ENCODE measurements around the gene UBE3D.
"Not testable (repeated sequence)": the region's sequence is repeated elsewhere in the genome, so short reads cannot be mapped to it uniquely, and the experiment has no call there.

The UBE3D gene

GRCh38 chr6:82970839-82971238, 94.8 kb downstream of the UBE3D start:
- no peak for DNase-seq

DNA sequence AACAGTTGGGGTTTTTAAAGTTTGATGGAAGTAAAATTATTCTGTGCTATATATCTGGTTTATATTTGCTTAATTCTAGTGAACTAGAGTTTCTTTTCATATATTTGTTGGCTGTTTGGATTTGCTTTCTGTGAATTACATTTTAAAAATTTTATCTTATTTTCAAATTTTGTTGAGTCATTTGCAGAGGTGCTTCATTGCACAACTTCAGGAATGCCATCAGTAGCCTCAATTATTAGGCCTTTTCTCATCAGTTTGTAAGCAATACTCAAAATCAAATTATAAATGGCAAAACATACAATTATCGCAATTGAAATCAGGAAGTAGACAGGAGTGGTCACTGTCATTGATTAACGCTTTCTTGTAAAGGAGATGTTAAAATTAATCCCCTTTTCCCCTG, 96.9 kb downstream of the UBE3D start:
- no peak for DNase-seq

GRCh38 chr6:82963191-82963925, 102.3 kb downstream of the UBE3D start:
- no peak for DNase-seq

- DNase-seq = no peak
Observed at GRCh38 chr6:82959385-82959941, 106.2 kb downstream of the UBE3D start.

DNA sequence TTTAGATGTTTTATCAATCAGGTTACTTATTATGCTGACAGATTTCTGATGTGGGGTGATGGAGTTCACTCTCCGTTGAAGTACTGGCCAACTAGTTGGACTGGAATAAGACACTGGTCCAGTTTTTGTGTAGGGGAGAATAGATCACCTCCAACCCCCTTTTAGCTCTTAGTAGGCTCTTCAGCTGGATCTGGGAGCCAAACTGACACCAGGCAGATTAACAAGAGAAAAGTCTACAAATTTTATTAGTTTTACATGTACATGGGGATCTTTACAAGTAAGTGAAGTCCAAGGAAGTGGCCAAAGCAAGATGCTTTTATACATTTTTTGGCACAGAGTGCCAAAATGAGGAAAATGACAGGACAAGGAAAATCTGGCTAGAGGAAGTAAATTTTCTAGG, 107.1 kb downstream of the UBE3D start:
- no peak for DNase-seq

- no peak for DNase-seq
Observed at GRCh38 chr6:82957868-82958245, 107.8 kb downstream of the UBE3D start.

GRCh38 chr6:82957171-82957867, 108.3 kb downstream of the UBE3D start:
- no peak for DNase-seq

DNA sequence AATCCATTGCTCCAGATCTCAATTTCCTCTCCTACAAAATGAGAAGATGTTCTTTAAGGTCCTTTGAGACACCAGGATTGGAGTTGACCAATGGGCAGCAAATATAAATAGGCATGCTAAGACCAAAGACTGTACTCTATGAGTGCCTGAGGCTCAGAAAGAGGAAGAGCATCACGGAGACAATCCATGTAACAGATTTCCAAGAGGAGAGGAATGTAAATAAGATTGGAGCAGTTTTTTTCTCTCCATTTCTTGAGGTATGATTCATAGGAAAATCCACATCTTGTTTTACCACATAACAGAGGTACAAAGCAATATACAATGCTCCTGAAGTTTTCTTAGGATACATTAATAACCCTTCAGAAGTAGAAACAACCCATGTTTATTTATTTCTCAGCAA, 109.8 kb downstream of the UBE3D start:
- no peak for DNase-seq

DNA sequence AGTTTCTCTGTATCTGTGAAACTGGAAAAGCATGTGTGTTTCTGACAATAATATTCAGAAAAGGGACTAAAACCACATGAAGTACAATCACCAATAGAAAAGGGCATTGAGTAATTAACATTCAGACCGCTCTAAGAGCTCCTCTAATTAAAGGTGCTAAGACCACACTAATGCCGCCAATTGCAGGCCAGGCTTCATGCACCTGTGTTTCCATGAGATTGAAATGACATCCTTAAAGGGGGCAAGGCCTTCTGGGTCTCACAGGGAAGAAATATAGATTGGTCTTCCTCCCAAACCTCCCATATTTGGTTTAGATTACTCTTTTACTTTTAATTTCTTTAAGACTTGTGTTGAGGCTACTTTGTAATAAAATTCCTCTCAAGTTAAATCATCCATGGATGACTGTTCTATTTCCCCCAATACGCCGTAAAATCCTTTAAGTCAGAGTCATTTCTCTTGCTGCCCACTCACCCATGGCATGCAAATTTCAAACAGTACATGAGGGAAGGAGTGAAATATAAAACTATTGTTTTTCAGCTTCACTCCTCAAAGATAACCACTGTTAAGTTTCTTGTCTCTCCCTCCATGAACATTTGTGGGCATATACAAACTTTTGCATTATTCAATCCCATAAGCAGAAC, 110.6 kb downstream of the UBE3D start:
- no peak for DNase-seq

- DNase-seq = no peak
Observed at GRCh38 chr6:82954356-82954755, 111.3 kb downstream of the UBE3D start.

- DNase-seq = no peak
Observed at GRCh38 chr6:82953871-82954270, 111.8 kb downstream of the UBE3D start.

- DNase-seq = no peak
Observed at GRCh38 chr6:82951935-82952334, 113.7 kb downstream of the UBE3D start.

DNA sequence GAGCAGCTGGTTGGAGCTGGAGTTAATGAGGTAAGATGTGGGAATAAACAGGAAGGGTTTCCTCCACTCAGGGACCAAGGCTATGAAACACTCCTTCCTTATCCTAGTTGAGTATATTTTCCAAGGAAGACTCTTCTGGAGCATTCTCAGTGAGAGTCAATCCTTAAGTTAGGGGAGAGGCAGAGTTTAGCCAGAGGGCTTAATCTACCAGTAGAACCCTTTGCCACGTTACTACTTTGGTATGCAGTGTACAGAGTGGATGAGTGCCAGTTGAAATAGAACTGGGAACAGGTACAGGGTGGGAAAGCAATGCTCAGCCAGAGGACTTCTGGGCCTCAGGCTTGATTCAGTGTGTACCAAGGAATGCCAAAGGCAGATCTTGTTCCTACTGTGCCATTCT, 114.3 kb downstream of the UBE3D start:
- no peak for DNase-seq

DNA sequence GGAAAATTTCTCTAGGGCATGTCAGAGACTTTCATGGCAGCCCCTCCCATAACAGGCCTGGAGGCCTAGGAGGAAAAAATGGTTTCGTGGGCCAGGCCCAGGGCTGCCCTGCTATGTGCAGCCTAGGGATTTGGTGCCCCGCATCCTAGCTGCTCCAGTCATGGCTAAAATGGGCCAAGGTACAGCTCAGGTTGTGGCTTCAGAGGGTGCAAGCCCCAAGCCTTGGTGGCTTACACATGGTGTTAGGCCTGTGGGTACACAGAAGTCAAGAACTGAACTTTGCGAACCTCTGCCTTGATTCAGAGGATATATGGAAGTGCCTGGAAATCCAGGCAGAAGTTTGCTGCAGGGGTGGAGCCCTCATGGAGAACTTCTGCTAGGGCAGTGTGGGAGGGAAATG, 134.7 kb downstream of the UBE3D start:
- not testable (repeated sequence) for DNase-seq

DNA sequence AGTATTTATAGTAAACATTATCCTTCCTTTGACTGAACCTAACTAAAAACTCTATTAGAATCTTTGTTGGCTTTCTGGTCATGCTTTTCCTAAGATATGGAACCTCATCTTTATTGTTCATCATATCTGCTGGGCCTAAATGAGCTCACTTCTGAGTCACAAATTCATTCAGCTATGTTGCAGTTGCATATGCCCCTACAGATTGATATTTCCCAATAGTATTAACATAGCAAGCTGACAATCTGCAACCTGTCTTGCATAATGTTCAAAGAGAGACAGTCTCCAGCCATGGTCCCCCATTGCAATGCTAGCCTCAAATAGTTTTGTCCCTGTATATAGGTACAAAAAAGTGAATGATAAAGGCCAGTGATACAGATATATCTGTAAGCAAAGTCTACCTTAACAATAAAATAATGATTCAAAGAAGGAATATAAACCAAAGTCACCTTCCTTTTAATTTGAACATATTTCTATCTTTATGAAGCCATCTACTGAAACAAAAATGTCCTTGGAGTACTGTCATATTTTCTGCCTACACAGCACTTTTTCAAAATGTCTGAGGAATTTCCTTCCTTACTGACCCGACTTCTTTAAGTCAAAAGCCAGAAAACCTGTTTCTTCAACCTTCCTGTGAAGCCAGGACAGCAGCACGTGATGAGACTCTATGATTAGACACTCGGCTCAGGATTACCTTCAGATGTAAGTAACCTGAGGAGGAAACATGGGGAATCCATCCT, 140.7 kb downstream of the UBE3D start:
- DNase-seq = no peak

DNA sequence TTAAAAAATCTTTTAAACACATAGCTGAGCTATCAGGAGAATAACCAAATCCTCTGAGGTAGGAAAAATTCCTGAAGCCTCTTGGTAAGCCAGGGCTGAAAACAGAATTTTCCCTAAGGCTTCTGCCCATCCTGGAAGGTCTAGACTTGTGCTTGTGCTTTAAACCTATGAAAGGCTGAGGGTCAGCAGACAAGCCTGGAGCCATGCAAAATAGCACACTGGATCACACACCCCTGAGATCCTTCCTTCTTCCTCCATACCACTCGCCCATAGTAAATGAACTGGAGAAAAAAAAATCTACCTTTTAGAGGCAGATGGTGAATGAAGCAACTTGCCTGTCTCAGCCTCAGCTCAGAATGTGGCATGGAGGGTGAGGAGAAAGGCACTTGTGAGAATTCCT, 144.4 kb downstream of the UBE3D start:
- DNase-seq = no peak

DNA sequence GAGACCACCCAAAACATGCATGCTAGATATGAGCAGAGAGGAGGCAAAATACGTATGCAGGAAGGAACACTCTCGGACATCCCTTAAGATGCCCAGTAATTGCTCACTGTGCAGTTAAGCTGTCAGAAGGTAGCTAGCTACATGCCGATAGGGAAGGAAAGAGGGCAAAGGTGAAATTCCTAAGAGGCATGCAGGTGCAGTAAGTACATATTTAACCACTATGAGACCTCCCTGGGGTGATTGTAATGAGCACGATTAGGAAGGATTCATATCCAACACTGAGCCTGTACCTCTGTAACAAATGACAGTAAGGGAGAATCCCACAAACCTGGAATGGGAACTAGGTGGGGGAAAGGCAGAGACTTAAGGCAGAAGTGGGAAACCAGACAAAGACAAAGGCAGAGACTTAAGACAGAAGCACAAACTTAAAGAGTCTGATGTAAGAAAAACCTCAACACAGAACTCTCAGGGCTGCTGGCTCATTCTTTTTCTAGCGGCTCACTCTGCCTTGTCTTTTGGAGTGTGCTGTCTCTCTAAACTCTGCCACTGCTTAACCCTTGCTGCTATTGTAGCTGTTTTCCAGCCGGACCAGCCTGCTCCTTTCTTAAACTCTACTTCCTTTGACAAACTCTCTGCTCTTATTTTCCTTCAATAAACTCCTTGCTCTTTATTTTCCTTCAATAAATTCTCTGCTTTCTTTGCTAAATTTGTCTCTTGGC, 148.1 kb downstream of the UBE3D start:
- no peak for DNase-seq

DNA sequence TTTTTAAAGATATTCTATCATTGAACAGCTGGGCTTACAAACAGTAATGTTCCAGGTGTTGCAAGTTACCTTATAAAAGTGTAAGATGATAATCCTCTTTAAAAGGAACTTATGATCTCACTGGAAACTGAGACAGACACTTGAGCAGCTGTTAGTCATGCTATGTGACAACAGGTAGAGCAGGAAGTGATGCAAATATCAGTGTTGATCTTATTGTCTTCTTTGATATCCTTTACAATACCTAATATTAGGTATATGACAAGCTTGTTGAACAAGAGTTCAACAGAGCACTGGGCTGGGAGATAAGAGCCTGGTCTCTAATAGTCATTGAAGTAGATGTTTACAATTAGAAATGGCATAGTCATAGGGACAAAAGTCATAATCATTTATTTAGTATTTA, 150.0 kb downstream of the UBE3D start:
- DNase-seq = no peak

GRCh38 chr6:82914511-82914910, 151.1 kb downstream of the UBE3D start:
- DNase-seq = no peak

- no peak for DNase-seq
Observed at GRCh38 chr6:82910820-82911219, 154.8 kb downstream of the UBE3D start.

DNA sequence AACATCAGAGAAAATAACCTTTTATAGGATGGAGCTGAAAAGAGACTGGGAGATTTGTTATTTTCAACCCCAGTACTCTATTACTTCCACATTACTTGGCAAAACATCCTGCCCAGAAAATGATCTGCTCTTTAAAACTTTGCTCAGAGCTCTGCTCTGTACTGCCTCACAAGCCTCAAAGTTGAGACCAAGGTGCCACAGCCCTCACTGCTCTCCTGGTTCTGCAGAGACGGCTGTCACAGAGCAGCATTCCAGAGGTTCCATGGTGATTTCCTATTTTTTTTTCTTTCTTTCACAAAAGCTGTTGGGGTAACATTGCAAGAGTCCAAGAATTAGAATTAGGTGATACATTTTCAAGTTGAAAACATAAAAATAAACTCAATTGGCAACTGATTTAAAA, 155.2 kb downstream of the UBE3D start:
- no peak for DNase-seq

DNA sequence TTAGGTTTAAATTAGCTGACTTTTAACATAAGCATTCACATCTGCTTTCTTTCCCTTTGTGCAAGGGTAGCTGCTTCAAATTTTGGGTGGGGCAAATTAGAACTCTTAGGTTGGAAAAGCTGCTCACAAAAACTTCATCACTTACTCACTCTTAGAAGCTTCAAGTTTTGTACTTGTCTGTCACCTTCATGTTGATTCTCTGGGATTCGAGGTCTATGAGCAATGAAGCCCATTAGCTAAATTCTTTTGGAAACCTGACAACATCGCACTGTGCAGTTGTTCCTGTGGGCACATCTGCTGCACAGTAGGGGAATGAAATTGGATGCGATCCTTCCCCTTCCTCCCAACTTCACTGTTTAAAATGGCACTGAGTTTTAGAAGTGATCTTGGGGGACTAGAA, 156.1 kb downstream of the UBE3D start:
- DNase-seq = no peak

- DNase-seq = no peak
Observed at GRCh38 chr6:82908661-82909060, 157.0 kb downstream of the UBE3D start.

All from NCI-H1436 treated with DMSO at 0.1 percent for 48 hours (cell line).